Measurements from ENCODE around the gene SIRPD.

- no peak for TF ChIP-seq CHD2 (IDR thresholded peaks at IDR 0.05; ENCODE audit: low read depth, low read length)
- no peak for TF ChIP-seq ARID4A (CRISPR knock-in tag; IDR thresholded peaks at IDR 0.05; ENCODE audit: borderline replicate concordance)
- TF ChIP-seq CREB1 (IDR thresholded peaks at IDR 0.05) = no peak
- no peak for TF ChIP-seq CREB1 (CRISPR knock-in tag; IDR thresholded peaks at IDR 0.05)
- no peak for TF ChIP-seq ZNF207 (IDR thresholded peaks at IDR 0.05; ENCODE audit: borderline replicate concordance)
- TF ChIP-seq FOXO4 (CRISPR knock-in tag; conservative IDR thresholded peaks at IDR 0.05) = no peak
- TF ChIP-seq MLX (CRISPR knock-in tag; IDR thresholded peaks at IDR 0.05) = no peak
- no peak for TF ChIP-seq FOXM1 (CRISPR knock-in tag; IDR thresholded peaks at IDR 0.05)
- no peak for TF ChIP-seq SMC3 (IDR thresholded peaks at IDR 0.05; ENCODE audit: low read length)
- no peak for TF ChIP-seq SRF (IDR thresholded peaks at IDR 0.05; ENCODE audit: low read depth, low read length)
- TF ChIP-seq ZNF639 (CRISPR knock-in tag; conservative IDR thresholded peaks at IDR 0.05) = no peak
- TF ChIP-seq FOXK1 (CRISPR knock-in tag; IDR thresholded peaks at IDR 0.05; ENCODE audit: borderline replicate concordance, low read depth) = no peak
- TF ChIP-seq CC2D1A (CRISPR knock-in tag; IDR thresholded peaks at IDR 0.05) = no peak
- TF ChIP-seq STAG1 (CRISPR knock-in tag; IDR thresholded peaks at IDR 0.05) = no peak
- no peak for TF ChIP-seq ZNF883 (CRISPR knock-in tag; IDR thresholded peaks at IDR 0.05; ENCODE audit: not compliant biosample characterization)
Observed at GRCh38 chr20:1489764-1490436, 67.6 kb downstream of the SIRPD start.
